Measurements from ENCODE around the gene PLEKHG4. TPM values are rescaled to one million over a fixed set of nuclear protein-coding genes. Genes with fewer than 3 reads are reported as not detected.

PLEKHG4 gene
- total RNA-seq, 1 donor from 2014 or later: 3.4 TPM

- TF ChIP-seq CTCF (IDR thresholded peaks at IDR 0.05; ENCODE audit: partially characterized antibody, unreplicated experiment): no peak
- Mint-ChIP-seq H3K27me3 (ENCODE audit: unreplicated experiment) (peaks cover 5% of the 10 kb centered on the region), H3K27ac (ENCODE audit: unreplicated experiment) (no peak overlapping the region), H3K9me3 (ENCODE audit: unreplicated experiment) (no peaks in the 10 kb centered on the region), H3K4me1 (ENCODE audit: low read depth, unreplicated experiment) (no peaks in the 10 kb centered on the region), H3K36me3 (ENCODE audit: unreplicated experiment) (no peaks in the 10 kb centered on the region), H3K4me3 (ENCODE audit: unreplicated experiment) (no peak overlapping the region)
- DNase-seq: no peak
These were observed 41.1 kb upstream of the PLEKHG4 start for GRCh38 chr16:67238278-67238575.

GRCh38 chr16:67238806-67239470 is 40.4 kb upstream of the PLEKHG4 start:
- Mint-ChIP-seq H3K27me3 (ENCODE audit: unreplicated experiment) (peaks cover 5% of the 10 kb centered on the region), H3K27ac (ENCODE audit: unreplicated experiment) (no peak overlapping the region), H3K9me3 (ENCODE audit: unreplicated experiment) (no peaks in the 10 kb centered on the region), H3K36me3 (ENCODE audit: unreplicated experiment) (no peaks in the 10 kb centered on the region), H3K4me1 (ENCODE audit: low read depth, unreplicated experiment) (no peaks in the 10 kb centered on the region), H3K4me3 (ENCODE audit: unreplicated experiment) (no peak overlapping the region)
- no peak for TF ChIP-seq CTCF (IDR thresholded peaks at IDR 0.05; ENCODE audit: partially characterized antibody, unreplicated experiment)
- no peak for DNase-seq

GRCh38 chr16:67240506-67240905 is 38.8 kb upstream of the PLEKHG4 start:
- Mint-ChIP-seq H3K9me3 (ENCODE audit: unreplicated experiment) (no peaks in the 10 kb centered on the region), H3K4me3 (ENCODE audit: unreplicated experiment) (no peak overlapping the region), H3K27me3 (ENCODE audit: unreplicated experiment) (peaks cover 5% of the 10 kb centered on the region), H3K4me1 (ENCODE audit: low read depth, unreplicated experiment) (peaks cover 3% of the 10 kb centered on the region), H3K27ac (ENCODE audit: unreplicated experiment) (no peak overlapping the region), H3K36me3 (ENCODE audit: unreplicated experiment) (no peaks in the 10 kb centered on the region)
- no peak for DNase-seq
- TF ChIP-seq CTCF (IDR thresholded peaks at IDR 0.05; ENCODE audit: partially characterized antibody, unreplicated experiment): no peak

GRCh38 chr16:67241008-67241900 is 38.1 kb upstream of the PLEKHG4 start:
- Mint-ChIP-seq H3K27me3 (ENCODE audit: unreplicated experiment) (peaks cover 5% of the 10 kb centered on the region), H3K4me3 (ENCODE audit: unreplicated experiment) (no peak overlapping the region), H3K36me3 (ENCODE audit: unreplicated experiment) (no peaks in the 10 kb centered on the region), H3K9me3 (ENCODE audit: unreplicated experiment) (no peaks in the 10 kb centered on the region), H3K4me1 (ENCODE audit: low read depth, unreplicated experiment) (peaks cover 3% of the 10 kb centered on the region), H3K27ac (ENCODE audit: unreplicated experiment) (no peak overlapping the region)
- DNase-seq: no peak
- no peak for TF ChIP-seq CTCF (IDR thresholded peaks at IDR 0.05; ENCODE audit: partially characterized antibody, unreplicated experiment)

GRCh38 chr16:67242138-67242730 is 37.1 kb upstream of the PLEKHG4 start:
- Mint-ChIP-seq H3K4me1 (ENCODE audit: low read depth, unreplicated experiment) (peaks cover 3% of the 10 kb centered on the region), H3K9me3 (ENCODE audit: unreplicated experiment) (no peaks in the 10 kb centered on the region), H3K27me3 (ENCODE audit: unreplicated experiment) (peaks cover 5% of the 10 kb centered on the region), H3K27ac (ENCODE audit: unreplicated experiment) (no peak overlapping the region), H3K4me3 (ENCODE audit: unreplicated experiment) (no peak overlapping the region), H3K36me3 (ENCODE audit: unreplicated experiment) (no peaks in the 10 kb centered on the region)
- no peak for DNase-seq
- TF ChIP-seq CTCF (IDR thresholded peaks at IDR 0.05; ENCODE audit: partially characterized antibody, unreplicated experiment): no peak
